HG03432 (cell line): ENCODE results near the gene THADA.
"Not testable (repeated sequence)": the region's sequence is repeated elsewhere in the genome, so short reads cannot be mapped to it uniquely, and the experiment has no call there.

Experiments
- ATAC-seq: cut with Tn5 transposase; IDR thresholded peaks from one replicate; pipeline ENCODE4 v1.9.1; 2021; ENCODE audit warnings: mild to moderate bottlenecking, moderate library complexity; ENCODE audit not compliant: unreplicated experiment

The THADA gene

GRCh38 chr2:43417300-43417699 is 178.5 kb downstream of the THADA start:
- no peak for ATAC-seq

DNA sequence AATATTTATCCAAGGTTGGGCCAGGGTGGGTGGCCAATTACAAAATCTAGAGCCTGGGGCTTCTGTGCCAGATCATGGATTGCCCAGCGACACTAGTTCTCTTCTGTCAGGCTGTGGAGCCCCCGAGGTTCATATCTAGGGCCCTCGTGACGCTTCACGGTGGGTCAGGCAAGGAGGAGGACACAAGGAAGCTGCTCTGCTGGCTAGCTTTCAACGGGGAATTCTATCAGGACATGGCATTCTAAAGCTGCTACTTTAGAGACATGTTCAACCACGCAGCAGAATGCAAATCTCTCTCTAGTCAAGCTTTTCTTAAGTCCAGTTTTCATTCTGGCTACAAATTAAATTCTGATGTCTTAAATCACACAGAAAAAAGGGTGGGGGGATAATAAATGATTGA is 180.2 kb downstream of the THADA start:
- no peak for ATAC-seq

DNA sequence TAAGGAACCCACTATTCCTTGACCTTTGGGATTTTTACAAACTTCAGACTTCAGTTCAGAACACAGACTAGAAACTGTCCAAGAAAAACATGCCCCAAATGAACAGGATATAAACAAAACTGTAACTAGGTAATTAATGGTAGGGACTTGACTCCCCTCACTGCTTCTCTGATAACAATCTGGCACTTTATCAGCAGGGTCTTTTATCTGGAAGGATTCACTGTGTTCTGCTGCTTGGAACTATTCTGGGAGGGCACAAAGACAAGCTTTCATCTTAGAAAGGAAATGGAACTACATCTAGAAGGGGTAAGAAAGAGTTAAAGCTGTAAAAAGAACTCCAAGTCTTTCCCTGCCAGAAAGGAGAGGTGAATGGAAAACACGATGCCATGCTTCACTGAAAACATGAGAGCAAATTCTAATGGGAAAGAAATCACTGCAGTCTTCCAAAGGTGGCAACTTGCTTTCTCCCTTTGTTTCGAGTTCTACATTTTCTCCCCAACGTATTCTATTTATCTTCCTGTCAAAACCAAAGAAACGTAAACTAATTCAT is 181.2 kb downstream of the THADA start:
- ATAC-seq = no peak

DNA sequence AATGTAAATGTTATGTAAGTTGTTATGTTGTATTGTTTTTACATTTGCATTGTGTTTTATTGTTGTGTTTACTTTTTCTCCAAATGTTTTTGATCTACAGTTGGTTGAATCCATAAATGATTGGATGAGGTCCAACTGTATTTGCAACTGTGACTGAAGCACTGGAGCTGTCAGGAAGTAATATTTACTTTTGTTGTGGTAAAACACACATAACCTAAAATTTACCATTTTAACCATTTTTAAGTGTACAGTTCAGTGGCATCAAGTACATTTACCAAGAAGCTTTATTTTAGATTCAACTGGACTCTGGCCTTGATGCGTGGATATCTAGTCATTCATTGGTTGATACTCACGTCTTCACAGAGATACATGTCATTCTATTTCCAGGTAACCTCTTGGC is 181.8 kb downstream of the THADA start:
- no peak for ATAC-seq

GRCh38 chr2:43412114-43412753 is 183.6 kb downstream of the THADA start:
- ATAC-seq = no peak

DNA sequence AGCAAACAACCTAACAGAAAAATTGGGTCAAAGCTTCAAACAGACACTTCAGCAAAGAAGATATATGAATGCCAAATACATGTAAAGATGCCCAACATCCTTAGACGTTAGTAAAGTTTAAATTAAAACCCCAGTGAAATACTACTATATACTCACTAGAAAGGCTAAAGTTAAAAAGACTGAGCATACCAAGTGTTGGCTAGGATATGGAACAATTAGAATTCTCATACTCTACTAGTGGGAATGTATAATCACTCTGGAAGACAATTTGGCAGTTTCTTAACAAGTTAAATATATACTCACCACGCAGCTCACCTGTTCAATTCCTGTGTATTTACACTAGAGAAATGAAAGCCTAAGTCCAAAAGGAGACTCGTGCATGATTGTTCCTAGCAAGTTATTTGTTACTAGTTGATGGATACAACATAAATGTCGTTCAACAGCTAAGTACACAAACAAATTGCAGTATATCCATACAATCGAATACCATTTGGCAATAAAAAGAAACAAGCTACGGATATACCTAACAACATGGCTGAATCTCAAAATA is 185.7 kb downstream of the THADA start:
- ATAC-seq = no peak

GRCh38 chr2:43408407-43409160 is 187.3 kb downstream of the THADA start:
- ATAC-seq = peak; percentile 78

DNA sequence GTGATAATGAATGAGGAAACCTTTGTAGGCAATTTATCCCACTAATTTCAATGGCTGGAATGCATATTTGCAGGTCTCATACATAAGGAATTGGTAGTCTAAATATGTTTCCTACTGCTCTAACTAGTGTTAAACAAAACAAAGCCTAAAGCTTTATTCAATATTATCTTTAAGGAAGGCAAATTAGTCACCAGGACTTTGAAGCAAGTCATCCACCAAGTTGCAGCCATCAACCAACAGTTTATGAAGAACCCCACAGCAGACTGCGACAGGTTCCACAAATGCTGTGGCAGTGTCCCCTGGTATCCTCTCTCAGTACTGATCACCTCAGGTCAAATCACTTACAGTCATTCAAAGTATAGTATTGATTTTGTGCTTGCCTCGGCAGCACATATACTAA is 187.9 kb downstream of the THADA start:
- ATAC-seq = peak; percentile 54

GRCh38 chr2:43406651-43407279 is 189.1 kb downstream of the THADA start:
- no peak for ATAC-seq

DNA sequence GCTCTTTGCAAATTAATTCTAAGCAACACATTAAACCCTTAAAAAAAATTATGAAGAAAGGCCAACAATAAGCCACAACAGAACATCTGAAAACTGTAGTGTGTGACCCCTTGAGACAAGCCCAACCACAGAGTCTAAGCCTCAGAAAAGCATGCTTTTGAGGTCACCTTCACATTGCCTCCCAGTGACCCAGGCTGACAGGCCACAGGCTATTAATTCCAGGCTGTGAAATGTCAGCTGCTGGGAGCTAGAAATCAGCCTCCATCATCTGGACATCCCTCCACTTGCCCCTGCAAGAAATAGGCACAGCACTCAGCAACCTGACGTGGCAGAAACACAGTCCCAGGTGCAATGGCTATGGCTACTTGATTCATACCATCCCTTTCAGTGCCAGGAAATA is 190.0 kb downstream of the THADA start:
- no peak for ATAC-seq

GRCh38 chr2:43402452-43402937 is 193.3 kb downstream of the THADA start:
- peak; percentile 63 for ATAC-seq

DNA sequence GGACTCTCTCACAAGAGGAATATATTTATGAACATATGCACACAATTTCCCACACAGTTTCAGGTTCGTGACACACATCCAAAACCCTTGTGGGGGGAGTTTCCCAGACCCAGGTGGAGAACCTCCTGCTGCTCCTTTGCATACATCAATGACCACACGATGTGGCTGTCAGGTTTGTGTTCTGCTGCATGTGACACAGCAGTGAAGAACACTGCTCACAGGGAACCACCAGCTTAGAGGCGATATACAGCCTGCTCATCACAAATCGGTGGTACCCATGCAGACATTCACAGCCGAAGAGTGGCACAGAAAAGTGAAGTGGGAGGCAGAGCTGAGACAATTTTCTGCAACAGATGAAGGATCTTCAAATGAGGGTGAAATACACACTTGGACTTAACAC is 193.8 kb downstream of the THADA start:
- ATAC-seq = peak; percentile 91

DNA sequence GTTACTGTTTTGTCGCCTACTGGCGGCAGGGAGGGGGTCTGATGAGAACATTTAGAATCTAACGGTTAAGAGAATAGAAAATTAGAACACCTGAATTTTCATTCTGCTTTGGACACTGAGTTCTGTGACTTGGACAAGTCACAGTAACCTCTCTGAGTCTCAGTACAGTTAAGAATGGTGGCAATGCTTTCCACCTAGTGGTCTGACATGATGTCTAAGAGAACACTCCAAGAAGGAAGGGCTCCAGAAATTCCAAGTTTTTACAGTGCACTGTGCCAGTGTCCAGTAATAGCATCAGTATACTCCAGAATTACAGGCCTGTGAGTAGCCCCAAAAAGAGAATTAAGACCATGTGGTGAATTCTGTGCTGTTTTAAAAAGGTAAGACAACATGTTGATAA is 195.3 kb downstream of the THADA start:
- ATAC-seq = no peak

GRCh38 chr2:43399515-43400264 is 196.1 kb downstream of the THADA start:
- ATAC-seq = no peak

DNA sequence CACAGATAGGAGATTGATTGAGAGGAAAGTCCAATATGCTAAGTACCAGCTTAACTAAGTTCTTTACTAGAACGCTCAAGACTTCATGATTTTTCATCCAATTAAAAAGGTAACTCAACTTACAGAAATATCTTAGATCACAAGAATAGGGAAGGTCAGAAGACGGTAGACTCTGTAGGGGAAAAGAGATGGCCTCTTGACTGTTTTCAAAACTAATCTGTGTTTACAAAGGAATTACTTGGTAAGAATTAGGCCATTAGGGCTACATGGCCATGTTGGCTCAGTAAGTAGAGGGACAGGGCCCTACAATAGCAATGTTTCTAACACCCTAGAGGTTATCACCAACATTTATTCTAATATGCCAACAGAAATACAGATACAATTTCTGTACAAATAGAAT is 196.7 kb downstream of the THADA start:
- no peak for ATAC-seq

DNA sequence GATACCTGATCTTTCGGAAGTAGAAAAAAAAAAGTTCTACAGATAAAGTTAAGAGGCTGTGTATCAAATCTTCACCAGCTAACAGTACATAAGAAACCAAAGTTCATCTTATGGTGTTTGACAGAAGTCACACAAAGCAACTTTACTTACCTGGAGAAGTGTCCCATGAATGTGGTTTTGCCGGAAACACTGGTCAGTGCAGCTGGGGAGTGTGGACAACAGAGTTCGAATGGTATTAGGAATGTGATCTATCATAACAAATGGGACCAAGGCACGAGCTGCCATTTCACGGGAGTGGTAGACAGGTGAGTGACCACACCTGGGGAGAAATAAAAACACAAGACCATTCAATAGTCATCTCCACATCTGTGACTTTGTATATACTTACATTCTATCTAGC is 198.0 kb downstream of the THADA start:
- ATAC-seq = no peak

- no peak for ATAC-seq
These were observed 198.4 kb downstream of the THADA start for GRCh38 chr2:43397411-43397810.

- not testable (repeated sequence) for ATAC-seq
These were observed 199.5 kb downstream of the THADA start for GRCh38 chr2:43396344-43396743.

GRCh38 chr2:43393918-43394317 is 201.9 kb downstream of the THADA start:
- ATAC-seq = no peak

GRCh38 chr2:43391878-43392215 is 204.0 kb downstream of the THADA start:
- ATAC-seq = no peak
